ENCODE measurements around the gene MOG.

Gene MOG

GRCh38 chr6:29674008-29674407 lies 17.1 kb downstream of the MOG start:
- Histone ChIP-seq H3K4me3 (replicated peaks; ENCODE audit: insufficient read depth, low read length) (no peak overlapping the region), H3K27ac (replicated peaks) (no peak overlapping the region), H3K27me3 (ENCODE audit: insufficient read depth, poor library complexity, severe bottlenecking) (peaks cover under 1% of the 10 kb centered on the region)
- no peak for TF ChIP-seq GABPA (IDR thresholded peaks at IDR 0.05; ENCODE audit: low read depth)
- TF ChIP-seq SPI1 (IDR thresholded peaks at IDR 0.05; ENCODE audit: borderline replicate concordance, low read depth) = no peak
- no peak for TF ChIP-seq POLR2AphosphoS5 (IDR thresholded peaks at IDR 0.05; ENCODE audit: low read depth)
- TF ChIP-seq CTCF (IDR thresholded peaks at IDR 0.05; ENCODE audit: insufficient read depth, low read length) = no peak
- TF ChIP-seq REST (IDR thresholded peaks at IDR 0.05; ENCODE audit: insufficient replicate concordance, low read depth) = no peak
- DNase-seq (ENCODE audit: low read depth in 1 of 2, low spot score in 1 of 2) = no peak

DNA sequence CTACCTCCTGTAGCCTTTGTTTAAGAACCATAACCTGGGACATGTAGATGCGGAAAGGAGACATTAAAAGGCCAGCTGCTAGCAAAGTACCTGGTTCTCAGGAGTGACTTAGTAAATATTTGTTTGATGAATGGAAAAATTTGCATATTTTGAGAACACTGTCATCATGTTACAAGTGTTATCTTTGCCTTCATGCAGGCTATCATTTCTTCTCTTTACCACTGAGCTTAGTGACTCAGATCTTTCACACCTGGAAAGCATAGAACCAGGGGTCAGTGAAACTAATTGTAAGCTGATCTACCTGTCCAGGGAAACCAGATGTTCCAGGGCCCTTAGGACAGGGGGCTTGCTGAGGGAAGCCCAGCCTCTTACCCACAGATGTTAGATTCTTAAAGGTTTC lies 18.7 kb downstream of the MOG start:
- Histone ChIP-seq H3K4me3 (replicated peaks; ENCODE audit: insufficient read depth, low read length) (no peak overlapping the region), H3K27me3 (ENCODE audit: insufficient read depth, poor library complexity, severe bottlenecking) (peaks cover 11% of the 10 kb centered on the region), H3K27ac (replicated peaks) (no peak overlapping the region)
- no peak for TF ChIP-seq POLR2AphosphoS5 (IDR thresholded peaks at IDR 0.05; ENCODE audit: low read depth)
- no peak for DNase-seq (ENCODE audit: low read depth in 1 of 2, low spot score in 1 of 2)

GRCh38 chr6:29676981-29677601 lies 20.2 kb downstream of the MOG start:
- no peak for DNase-seq (ENCODE audit: low read depth in 1 of 2, low spot score in 1 of 2)
- TF ChIP-seq REST (IDR thresholded peaks at IDR 0.05; ENCODE audit: insufficient replicate concordance, low read depth) = no peak
- TF ChIP-seq SPI1 (IDR thresholded peaks at IDR 0.05; ENCODE audit: borderline replicate concordance, low read depth) = no peak
- no peak for TF ChIP-seq GABPA (IDR thresholded peaks at IDR 0.05; ENCODE audit: low read depth)
- no peak for TF ChIP-seq CTCF (IDR thresholded peaks at IDR 0.05; ENCODE audit: insufficient read depth, low read length)
- Histone ChIP-seq H3K4me3 (replicated peaks; ENCODE audit: insufficient read depth, low read length) (no peak overlapping the region), H3K27me3 (ENCODE audit: insufficient read depth, poor library complexity, severe bottlenecking) (peaks cover 13% of the 10 kb centered on the region), H3K27ac (replicated peaks) (no peak overlapping the region)

- no peak for DNase-seq (ENCODE audit: low read depth in 1 of 2, low spot score in 1 of 2)
- Histone ChIP-seq H3K27ac (replicated peaks) (no peak overlapping the region), H3K27me3 (ENCODE audit: insufficient read depth, poor library complexity, severe bottlenecking) (peaks cover 13% of the 10 kb centered on the region)
Measured at GRCh38 chr6:29678114-29678513, 21.2 kb downstream of the MOG start.

More at GRCh38 chr6:29678114-29678513, 21.2 kb downstream of the MOG start:
- TF ChIP-seq SPI1 (IDR thresholded peaks at IDR 0.05; ENCODE audit: borderline replicate concordance, low read depth) (no peak), CTCF (IDR thresholded peaks at IDR 0.05; ENCODE audit: insufficient read depth, low read length) (no peak), GABPA (IDR thresholded peaks at IDR 0.05; ENCODE audit: low read depth) (no peak), POLR2AphosphoS5 (IDR thresholded peaks at IDR 0.05; ENCODE audit: low read depth) (no peak), REST (IDR thresholded peaks at IDR 0.05; ENCODE audit: insufficient replicate concordance, low read depth) (no peak)
- H3K4me3 ChIP-seq (replicated peaks; ENCODE audit: insufficient read depth, low read length) = no peak overlapping the region

All from HL-60 (cell line).